PFSK-1 (cell line): Measurements from ENCODE around the gene HRH1.

Experiments used
- POLR2AphosphoS5 ChIP-seq: IDR thresholded peaks from 2 replicates; pipeline ENCODE4 v1.6.1; 2012; ENCODE audit warnings: low read depth, mild to moderate bottlenecking, control low read depth, low read length, moderate library complexity
- SIN3A ChIP-seq: IDR thresholded peaks from 2 replicates; pipeline ENCODE4 v1.6.1; 2012; ENCODE audit warnings: mild to moderate bottlenecking, low read length, moderate library complexity, borderline replicate concordance; ENCODE audit not compliant: insufficient read depth
- TAF1 ChIP-seq: IDR thresholded peaks from 2 replicates; pipeline ENCODE4 v1.6.1; 2012; ENCODE audit warnings: low read length, control low read depth, borderline replicate concordance; ENCODE audit not compliant: insufficient read depth
- TF ChIP-seq, protein P1 (sequence below), 2 experiments: IDR thresholded peaks; 2 replicates each; pipeline versions ENCODE4 v1.6.1 to v1.8.0; 2011 to 2012; ENCODE audit warnings: low read depth in 2 of 2, low read length in 2 of 2, control low read depth in 1 of 2, inconsistent platforms in 1 of 2, mild to moderate bottlenecking in 1 of 2, moderate library complexity in 1 of 2; ENCODE audit not compliant: insufficient read depth in 1 of 2

- no peak for TF ChIP-seq POLR2AphosphoS5
- TF ChIP-seq, protein P1, sequence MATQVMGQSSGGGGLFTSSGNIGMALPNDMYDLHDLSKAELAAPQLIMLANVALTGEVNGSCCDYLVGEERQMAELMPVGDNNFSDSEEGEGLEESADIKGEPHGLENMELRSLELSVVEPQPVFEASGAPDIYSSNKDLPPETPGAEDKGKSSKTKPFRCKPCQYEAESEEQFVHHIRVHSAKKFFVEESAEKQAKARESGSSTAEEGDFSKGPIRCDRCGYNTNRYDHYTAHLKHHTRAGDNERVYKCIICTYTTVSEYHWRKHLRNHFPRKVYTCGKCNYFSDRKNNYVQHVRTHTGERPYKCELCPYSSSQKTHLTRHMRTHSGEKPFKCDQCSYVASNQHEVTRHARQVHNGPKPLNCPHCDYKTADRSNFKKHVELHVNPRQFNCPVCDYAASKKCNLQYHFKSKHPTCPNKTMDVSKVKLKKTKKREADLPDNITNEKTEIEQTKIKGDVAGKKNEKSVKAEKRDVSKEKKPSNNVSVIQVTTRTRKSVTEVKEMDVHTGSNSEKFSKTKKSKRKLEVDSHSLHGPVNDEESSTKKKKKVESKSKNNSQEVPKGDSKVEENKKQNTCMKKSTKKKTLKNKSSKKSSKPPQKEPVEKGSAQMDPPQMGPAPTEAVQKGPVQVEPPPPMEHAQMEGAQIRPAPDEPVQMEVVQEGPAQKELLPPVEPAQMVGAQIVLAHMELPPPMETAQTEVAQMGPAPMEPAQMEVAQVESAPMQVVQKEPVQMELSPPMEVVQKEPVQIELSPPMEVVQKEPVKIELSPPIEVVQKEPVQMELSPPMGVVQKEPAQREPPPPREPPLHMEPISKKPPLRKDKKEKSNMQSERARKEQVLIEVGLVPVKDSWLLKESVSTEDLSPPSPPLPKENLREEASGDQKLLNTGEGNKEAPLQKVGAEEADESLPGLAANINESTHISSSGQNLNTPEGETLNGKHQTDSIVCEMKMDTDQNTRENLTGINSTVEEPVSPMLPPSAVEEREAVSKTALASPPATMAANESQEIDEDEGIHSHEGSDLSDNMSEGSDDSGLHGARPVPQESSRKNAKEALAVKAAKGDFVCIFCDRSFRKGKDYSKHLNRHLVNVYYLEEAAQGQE (IDR thresholded peaks at IDR 0.05; ENCODE audit: insufficient read depth in 1 of 2, low read depth in 2 of 2, low read length in 2 of 2), result no peak
- TF ChIP-seq SIN3A, result no peak
- TF ChIP-seq TAF1, result no peak
Observed at GRCh38 chr3:11126653-11127052, 27.6 kb upstream of the HRH1 start.
